ENCODE measurements around the gene FADS1. TPM values are rescaled to one million over a fixed set of nuclear protein-coding genes. Genes with fewer than 3 reads are reported as not detected.

FADS1 gene
- total RNA-seq, 1 experiment from 2014 or later, result 105 TPM

DNA sequence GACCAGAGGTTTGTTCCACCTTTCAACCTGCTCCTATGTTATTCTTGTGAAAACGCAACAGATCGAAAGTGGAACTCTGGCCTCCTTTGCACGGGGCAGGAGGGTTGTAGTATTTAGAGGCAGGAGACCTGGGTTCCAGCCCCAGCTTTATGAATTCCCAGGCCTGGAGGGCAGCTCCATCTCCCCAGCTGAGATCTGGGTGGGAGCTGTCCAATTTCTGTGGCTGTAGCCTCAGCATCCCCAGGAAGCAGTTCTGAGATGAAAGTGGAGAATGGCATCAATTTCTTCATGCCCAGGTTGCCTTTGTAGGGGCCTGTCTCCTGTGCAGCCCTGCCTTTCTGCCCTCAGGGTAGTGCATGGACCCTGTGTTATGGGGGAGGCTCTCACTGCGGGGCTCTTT, 15.4 kb upstream of the FADS1 start (continued):
- TF ChIP-seq, protein P1, sequence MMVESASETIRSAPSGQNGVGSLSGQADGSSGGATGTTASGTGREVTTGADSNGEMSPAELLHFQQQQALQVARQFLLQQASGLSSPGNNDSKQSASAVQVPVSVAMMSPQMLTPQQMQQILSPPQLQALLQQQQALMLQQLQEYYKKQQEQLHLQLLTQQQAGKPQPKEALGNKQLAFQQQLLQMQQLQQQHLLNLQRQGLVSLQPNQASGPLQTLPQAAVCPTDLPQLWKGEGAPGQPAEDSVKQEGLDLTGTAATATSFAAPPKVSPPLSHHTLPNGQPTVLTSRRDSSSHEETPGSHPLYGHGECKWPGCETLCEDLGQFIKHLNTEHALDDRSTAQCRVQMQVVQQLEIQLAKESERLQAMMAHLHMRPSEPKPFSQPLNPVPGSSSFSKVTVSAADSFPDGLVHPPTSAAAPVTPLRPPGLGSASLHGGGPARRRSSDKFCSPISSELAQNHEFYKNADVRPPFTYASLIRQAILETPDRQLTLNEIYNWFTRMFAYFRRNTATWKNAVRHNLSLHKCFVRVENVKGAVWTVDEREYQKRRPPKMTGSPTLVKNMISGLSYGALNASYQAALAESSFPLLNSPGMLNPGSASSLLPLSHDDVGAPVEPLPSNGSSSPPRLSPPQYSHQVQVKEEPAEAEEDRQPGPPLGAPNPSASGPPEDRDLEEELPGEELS (CRISPR knock-in tag; IDR thresholded peaks at IDR 0.05), result no peak
- TF ChIP-seq, protein P2, sequence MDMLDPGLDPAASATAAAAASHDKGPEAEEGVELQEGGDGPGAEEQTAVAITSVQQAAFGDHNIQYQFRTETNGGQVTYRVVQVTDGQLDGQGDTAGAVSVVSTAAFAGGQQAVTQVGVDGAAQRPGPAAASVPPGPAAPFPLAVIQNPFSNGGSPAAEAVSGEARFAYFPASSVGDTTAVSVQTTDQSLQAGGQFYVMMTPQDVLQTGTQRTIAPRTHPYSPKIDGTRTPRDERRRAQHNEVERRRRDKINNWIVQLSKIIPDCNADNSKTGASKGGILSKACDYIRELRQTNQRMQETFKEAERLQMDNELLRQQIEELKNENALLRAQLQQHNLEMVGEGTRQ (CRISPR knock-in tag; IDR thresholded peaks at IDR 0.05), result no peak
- TF ChIP-seq, protein P3, sequence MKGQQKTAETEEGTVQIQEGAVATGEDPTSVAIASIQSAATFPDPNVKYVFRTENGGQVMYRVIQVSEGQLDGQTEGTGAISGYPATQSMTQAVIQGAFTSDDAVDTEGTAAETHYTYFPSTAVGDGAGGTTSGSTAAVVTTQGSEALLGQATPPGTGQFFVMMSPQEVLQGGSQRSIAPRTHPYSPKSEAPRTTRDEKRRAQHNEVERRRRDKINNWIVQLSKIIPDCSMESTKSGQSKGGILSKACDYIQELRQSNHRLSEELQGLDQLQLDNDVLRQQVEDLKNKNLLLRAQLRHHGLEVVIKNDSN (CRISPR knock-in tag; IDR thresholded peaks at IDR 0.05), result no peak
- TF ChIP-seq, protein P4, sequence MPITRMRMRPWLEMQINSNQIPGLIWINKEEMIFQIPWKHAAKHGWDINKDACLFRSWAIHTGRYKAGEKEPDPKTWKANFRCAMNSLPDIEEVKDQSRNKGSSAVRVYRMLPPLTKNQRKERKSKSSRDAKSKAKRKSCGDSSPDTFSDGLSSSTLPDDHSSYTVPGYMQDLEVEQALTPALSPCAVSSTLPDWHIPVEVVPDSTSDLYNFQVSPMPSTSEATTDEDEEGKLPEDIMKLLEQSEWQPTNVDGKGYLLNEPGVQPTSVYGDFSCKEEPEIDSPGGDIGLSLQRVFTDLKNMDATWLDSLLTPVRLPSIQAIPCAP (CRISPR knock-in tag; IDR thresholded peaks at IDR 0.05), result no peak
- TF ChIP-seq, protein P5, sequence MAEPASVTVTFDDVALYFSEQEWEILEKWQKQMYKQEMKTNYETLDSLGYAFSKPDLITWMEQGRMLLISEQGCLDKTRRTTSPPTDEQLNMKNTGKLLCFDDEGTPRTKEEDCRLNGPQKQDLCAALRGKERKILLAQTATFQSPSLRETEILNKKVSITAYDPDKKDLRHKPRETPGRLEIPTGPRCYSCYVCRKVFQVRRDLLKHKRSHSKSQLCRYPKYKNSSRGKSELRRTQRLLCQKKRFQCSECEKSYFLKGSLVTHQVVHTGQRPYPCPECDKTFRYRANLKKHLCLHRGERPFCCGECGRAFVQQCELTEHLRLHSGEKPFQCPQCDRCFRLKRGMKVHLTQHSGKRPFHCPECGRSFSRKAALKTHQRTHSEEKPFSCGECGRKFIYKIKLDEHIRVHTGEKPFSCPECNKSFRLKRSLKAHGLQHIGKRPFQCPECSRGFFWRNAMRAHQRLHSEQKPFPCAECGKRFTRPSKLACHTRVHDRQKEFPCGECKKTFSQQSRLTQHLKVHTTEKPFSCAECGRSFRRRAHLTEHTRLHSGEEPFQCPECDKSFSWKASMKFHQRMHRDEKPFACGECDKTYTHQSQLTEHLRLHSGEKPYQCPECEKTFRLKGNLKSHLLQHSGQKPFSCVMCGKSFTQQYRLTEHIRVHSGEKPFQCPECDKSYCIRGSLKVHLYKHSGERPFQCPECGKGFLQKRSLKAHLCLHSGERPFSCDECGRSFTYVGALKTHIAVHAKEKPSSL (CRISPR knock-in tag; conservative IDR thresholded peaks at IDR 0.05), result no peak
- TF ChIP-seq JUN (CRISPR knock-in tag; IDR thresholded peaks at IDR 0.05) (no peak), SMAD4 (CRISPR knock-in tag; IDR thresholded peaks at IDR 0.05) (no peak), CREB1 (CRISPR knock-in tag; IDR thresholded peaks at IDR 0.05) (no peak)

DNA sequence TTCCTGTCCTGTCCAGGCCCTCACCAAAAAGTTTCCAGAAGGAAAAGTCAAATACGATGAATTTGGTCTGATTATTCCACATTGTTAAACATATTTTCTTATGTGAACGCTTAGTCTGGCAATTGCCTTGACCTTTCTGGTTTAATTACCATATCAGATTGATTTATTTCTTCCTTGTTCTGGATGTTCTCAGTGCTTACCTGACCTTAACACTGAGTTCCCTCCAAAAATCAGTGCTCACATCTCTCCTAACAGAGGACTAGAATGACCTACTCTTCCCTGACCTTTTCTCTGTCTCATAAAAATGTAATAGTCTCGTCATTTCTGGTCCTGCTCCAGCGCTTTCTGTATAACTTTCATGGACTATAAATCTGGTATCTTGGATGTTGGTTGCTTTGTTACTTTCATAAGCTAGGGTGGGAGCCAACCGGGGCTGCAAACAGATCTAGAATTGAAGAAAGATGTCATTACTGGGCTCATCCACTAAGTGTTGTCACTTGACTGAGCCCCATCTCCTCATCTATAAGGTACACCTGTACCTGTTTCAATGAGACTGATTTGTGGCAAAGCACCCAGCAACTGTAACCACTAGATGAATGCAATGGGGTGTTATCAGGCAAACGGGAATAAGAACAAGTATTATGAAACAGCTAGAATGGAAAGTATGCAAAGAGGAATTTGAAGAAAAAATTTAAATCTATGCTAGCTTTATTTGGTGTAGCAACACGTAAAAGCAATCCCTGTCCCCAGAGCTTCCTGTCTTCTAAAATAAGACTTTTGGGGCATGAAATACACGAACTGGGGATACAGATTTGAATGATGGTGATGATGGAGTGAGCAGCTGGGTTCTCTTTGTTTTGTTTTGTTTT, 13.7 kb upstream of the FADS1 start:
- ATAC-seq (no peak), DNase-seq (ENCODE audit: low spot score) (no peak)
- H3K9me3 Mint-ChIP-seq, result no peaks in the 10 kb centered on the region
- H3K4me1 Mint-ChIP-seq, result peaks cover 71% of the 10 kb centered on the region
- ChIA-PET CTCF (interaction anchor here (1.2 to 4.7 kb wide), 6 partner anchors 12 to 117 kb away, joined by 3 to 40 read pairs (median 8); partner anchors contain the start of gene FADS1), POLR2A (interaction anchor here (0.9 to 6.5 kb wide), 3 partner anchors 15 to 125 kb away, joined by 3 to 66 read pairs (median 5); partner anchors contain the start of genes FADS1, FEN1 and TMEM258)
- no peaks in the 10 kb centered on the region for H3K27me3 Mint-ChIP-seq (ENCODE audit: low read depth)
- H3K27ac Mint-ChIP-seq, result peak overlapping the region; percentile 88
- H3K36me3 Mint-ChIP-seq, result no peaks in the 10 kb centered on the region; the same call in 1 of the 2 replicates
- TF ChIP-seq MYBL2 (CRISPR knock-in tag; IDR thresholded peaks at IDR 0.05), result no peak
- peak overlapping the region; percentile 85 for H3K4me3 Mint-ChIP-seq

DNA sequence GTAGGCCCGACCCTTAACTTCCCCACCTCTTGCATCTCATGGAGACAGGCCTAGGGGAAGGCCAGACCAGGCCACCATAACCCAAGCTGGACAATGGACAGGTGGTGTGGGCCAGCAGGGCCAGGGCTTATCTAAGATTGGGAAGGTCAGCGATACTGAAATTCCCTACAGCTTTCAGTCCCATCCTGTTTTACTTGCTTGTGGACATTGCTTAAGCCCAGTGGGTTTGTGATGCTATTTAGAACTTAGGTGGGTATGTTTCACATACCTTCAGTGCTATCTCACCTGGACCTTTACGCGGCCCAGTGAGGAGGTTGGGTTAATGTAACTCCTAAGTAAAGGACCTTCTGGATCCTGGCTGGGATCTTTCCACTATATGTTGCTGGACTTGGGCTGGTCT, 13.0 kb upstream of the FADS1 start:
- Mint-ChIP-seq H3K9me3 (no peaks in the 10 kb centered on the region), H3K4me1 (peaks cover 67% of the 10 kb centered on the region), H3K27ac (peak overlapping the region; percentile 73), H3K36me3 (no peaks in the 10 kb centered on the region), H3K4me3 (peak overlapping the region; percentile 85), H3K27me3 (ENCODE audit: low read depth) (no peaks in the 10 kb centered on the region)
- DNase-seq (ENCODE audit: low spot score), result no peak
- ChIA-PET CTCF (interaction anchor here (1.1 to 4.7 kb wide), 5 partner anchors 12 to 118 kb away, joined by 3 to 40 read pairs (median 8); partner anchors contain the start of gene FADS1), POLR2A (interaction anchor here (0.9 to 6.5 kb wide), 4 partner anchors 14 to 125 kb away, joined by 3 to 66 read pairs (median 4); partner anchors contain the start of genes FADS1, FEN1 and TMEM258)
- ATAC-seq, result no peak
- TF ChIP-seq ZBTB21 (CRISPR knock-in tag; IDR thresholded peaks at IDR 0.05; ENCODE audit: borderline replicate concordance) (no peak), FOXJ3 (CRISPR knock-in tag; IDR thresholded peaks at IDR 0.05; ENCODE audit: borderline replicate concordance) (no peak), FOXK1 (CRISPR knock-in tag; IDR thresholded peaks at IDR 0.05) (no peak), CREM (CRISPR knock-in tag; IDR thresholded peaks at IDR 0.05) (no peak), RELA (CRISPR knock-in tag; IDR thresholded peaks at IDR 0.05; ENCODE audit: borderline replicate concordance) (no peak)
- TF ChIP-seq, protein P6, sequence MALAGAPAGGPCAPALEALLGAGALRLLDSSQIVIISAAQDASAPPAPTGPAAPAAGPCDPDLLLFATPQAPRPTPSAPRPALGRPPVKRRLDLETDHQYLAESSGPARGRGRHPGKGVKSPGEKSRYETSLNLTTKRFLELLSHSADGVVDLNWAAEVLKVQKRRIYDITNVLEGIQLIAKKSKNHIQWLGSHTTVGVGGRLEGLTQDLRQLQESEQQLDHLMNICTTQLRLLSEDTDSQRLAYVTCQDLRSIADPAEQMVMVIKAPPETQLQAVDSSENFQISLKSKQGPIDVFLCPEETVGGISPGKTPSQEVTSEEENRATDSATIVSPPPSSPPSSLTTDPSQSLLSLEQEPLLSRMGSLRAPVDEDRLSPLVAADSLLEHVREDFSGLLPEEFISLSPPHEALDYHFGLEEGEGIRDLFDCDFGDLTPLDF (CRISPR knock-in tag; IDR thresholded peaks at IDR 0.05), result no peak
- TF ChIP-seq, protein P7, sequence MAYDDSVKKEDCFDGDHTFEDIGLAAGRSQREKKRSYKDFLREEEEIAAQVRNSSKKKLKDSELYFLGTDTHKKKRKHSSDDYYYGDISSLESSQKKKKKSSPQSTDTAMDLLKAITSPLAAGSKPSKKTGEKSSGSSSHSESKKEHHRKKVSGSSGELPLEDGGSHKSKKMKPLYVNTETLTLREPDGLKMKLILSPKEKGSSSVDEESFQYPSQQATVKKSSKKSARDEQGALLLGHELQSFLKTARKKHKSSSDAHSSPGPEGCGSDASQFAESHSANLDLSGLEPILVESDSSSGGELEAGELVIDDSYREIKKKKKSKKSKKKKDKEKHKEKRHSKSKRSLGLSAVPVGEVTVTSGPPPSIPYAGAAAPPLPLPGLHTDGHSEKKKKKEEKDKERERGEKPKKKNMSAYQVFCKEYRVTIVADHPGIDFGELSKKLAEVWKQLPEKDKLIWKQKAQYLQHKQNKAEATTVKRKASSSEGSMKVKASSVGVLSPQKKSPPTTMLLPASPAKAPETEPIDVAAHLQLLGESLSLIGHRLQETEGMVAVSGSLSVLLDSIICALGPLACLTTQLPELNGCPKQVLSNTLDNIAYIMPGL (CRISPR knock-in tag; IDR thresholded peaks at IDR 0.05), result no peak
- TF ChIP-seq, protein P8, sequence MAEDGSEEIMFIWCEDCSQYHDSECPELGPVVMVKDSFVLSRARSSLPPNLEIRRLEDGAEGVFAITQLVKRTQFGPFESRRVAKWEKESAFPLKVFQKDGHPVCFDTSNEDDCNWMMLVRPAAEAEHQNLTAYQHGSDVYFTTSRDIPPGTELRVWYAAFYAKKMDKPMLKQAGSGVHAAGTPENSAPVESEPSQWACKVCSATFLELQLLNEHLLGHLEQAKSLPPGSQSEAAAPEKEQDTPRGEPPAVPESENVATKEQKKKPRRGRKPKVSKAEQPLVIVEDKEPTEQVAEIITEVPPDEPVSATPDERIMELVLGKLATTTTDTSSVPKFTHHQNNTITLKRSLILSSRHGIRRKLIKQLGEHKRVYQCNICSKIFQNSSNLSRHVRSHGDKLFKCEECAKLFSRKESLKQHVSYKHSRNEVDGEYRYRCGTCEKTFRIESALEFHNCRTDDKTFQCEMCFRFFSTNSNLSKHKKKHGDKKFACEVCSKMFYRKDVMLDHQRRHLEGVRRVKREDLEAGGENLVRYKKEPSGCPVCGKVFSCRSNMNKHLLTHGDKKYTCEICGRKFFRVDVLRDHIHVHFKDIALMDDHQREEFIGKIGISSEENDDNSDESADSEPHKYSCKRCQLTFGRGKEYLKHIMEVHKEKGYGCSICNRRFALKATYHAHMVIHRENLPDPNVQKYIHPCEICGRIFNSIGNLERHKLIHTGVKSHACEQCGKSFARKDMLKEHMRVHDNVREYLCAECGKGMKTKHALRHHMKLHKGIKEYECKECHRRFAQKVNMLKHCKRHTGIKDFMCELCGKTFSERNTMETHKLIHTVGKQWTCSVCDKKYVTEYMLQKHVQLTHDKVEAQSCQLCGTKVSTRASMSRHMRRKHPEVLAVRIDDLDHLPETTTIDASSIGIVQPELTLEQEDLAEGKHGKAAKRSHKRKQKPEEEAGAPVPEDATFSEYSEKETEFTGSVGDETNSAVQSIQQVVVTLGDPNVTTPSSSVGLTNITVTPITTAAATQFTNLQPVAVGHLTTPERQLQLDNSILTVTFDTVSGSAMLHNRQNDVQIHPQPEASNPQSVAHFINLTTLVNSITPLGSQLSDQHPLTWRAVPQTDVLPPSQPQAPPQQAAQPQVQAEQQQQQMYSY (CRISPR knock-in tag; IDR thresholded peaks at IDR 0.05), result no peak
